K562 (cell line): ENCODE measurements around the gene ANP32B. TPM values are rescaled to one million over a fixed set of nuclear protein-coding genes. Genes with fewer than 3 reads are reported as not detected.
A peak's percentile ranks its signal among the peaks of the same experiment; 100 is the strongest.

Source experiments
- ASH1L ChIP-seq: fragments of 450-650 bp; IDR thresholded peaks from 2 replicates; pipeline ENCODE4 v1.6.1; 2018; ENCODE audit warnings: borderline replicate concordance, mild to moderate bottlenecking, low read depth; ENCODE audit not compliant: partially characterized antibody
- BACH1 ChIP-seq: fragments of 200-800 bp; sonication (Bioruptor generic); IDR thresholded peaks from 2 replicates; pipeline ENCODE4 v1.6.1; 2016; ENCODE audit warnings: missing genetic modification characterization, missing compliant biosample characterization
- EZH2 ChIP-seq: IDR thresholded peaks from 2 replicates; pipeline ENCODE4 v1.6.1; 2012; ENCODE audit warnings: low read depth, mild to moderate bottlenecking, inconsistent platforms, low read length, borderline replicate concordance
- FOXA1 ChIP-seq: fragments of 450-650 bp; IDR thresholded peaks from 2 replicates; pipeline ENCODE4 v1.6.1; 2016; ENCODE audit warnings: mild to moderate bottlenecking, borderline replicate concordance
- HNRNPH1 ChIP-seq: fragments of 200-400 bp; formaldehyde crosslinking; optimal IDR thresholded peaks from 2 replicates; pipeline ENCODE3; 2017; ENCODE audit warnings: low read depth, mild to moderate bottlenecking, low read length, moderate library complexity
- RB1 ChIP-seq: fragments of 450-650 bp; IDR thresholded peaks from 2 replicates; pipeline ENCODE4 v1.6.1; 2017; ENCODE audit warnings: low read depth, mild to moderate bottlenecking
- SIRT6 ChIP-seq: IDR thresholded peaks from one replicate; pipeline ENCODE4 v1.6.1; 2012; ENCODE audit warnings: low read depth, mild to moderate bottlenecking, control low read depth, inconsistent platforms, low read length, moderate library complexity
- SMAD2 ChIP-seq: fragments of 150-350 bp; IDR thresholded peaks from 2 replicates; pipeline ENCODE4 v1.6.1; 2014; ENCODE audit warnings: low read depth, mild to moderate bottlenecking, low read length
- SREBF1 ChIP-seq: fragments of 150-350 bp; IDR thresholded peaks from 2 replicates; pipeline ENCODE4 v1.6.1; 2014; ENCODE audit warnings: antibody characterized with exemption, low read depth, low read length, borderline replicate concordance
- SRSF1 ChIP-seq: fragments of 200-400 bp; formaldehyde crosslinking; IDR thresholded peaks from 2 replicates; pipeline ENCODE4 v1.6.1; 2017; ENCODE audit warnings: mild to moderate bottlenecking, low read depth, low read length, moderate library complexity
- SRSF7 ChIP-seq: fragments of 200-400 bp; formaldehyde crosslinking; optimal IDR thresholded peaks from 2 replicates; pipeline ENCODE3; 2017; ENCODE audit warnings: mild to moderate bottlenecking, low read depth, low read length
- TGIF2 ChIP-seq: sonication (generic); formaldehyde crosslinking; IDR thresholded peaks from 2 replicates; pipeline ENCODE4 v1.8.1; 2022; ENCODE audit warnings: mild to moderate bottlenecking, missing genetic modification reagents, moderate library complexity
- ZNF561 ChIP-seq: fragments of 450-650 bp; formaldehyde crosslinking; conservative IDR thresholded peaks from 2 replicates; pipeline ENCODE4 v1.4.0; 2020; ENCODE audit warnings: mild to moderate bottlenecking, moderate library complexity
- ZSCAN29 ChIP-seq: fragments of 450-650 bp; IDR thresholded peaks from 2 replicates; pipeline ENCODE4 v1.6.1; 2017
- polyA plus RNA-seq, 8 experiments: library from polyadenylated mRNA; depleted of rRNA in 4 of 8; stranded (reverse) in 5 of 8; unstranded in 3 of 8; fragments of >200 nt; fragmentation: Nextera tagmentation in 2 of 8; fragmentation: Illumina TruSeq in 1 of 8; extraction: Ambion mirVana in 2 of 8; extraction: Trizol in 1 of 8; gene quantifications; 2 replicates each; pipeline versions ENCODE4 v1.2.1 to v1.2.3, GENCODE V29; 2011 to 2014; ENCODE audit warnings: inconsistent platforms in 1 of 8, missing spikeins in 1 of 8
- total RNA-seq, 7 experiments: library from RNA; depleted of rRNA in 6 of 7; stranded (reverse); fragments of >200 nt in 6 of 7; fragmentation: Illumina TruSeq in 2 of 7; extraction: Trizol in 2 of 7; gene quantifications; 2 replicates each; pipeline versions ENCODE4 v1.2.1 to v1.2.3, GENCODE V29; 2011 to 2021; ENCODE audit warnings: low replicate concordance in 1 of 7
- TF ChIP-seq, protein P1 (sequence below): fragments of 450-650 bp; formaldehyde crosslinking; IDR thresholded peaks from 2 replicates; pipeline ENCODE4 v1.4.0; 2020; ENCODE audit warnings: mild to moderate bottlenecking, moderate library complexity
- TF ChIP-seq, protein P2 (sequence below): fragments of 450-650 bp; IDR thresholded peaks from 2 replicates; pipeline ENCODE4 v1.6.1; 2017; ENCODE audit warnings: antibody characterized with exemption, mild to moderate bottlenecking
- TF ChIP-seq, protein P3 (sequence below): fragments of 250-450 bp; sonication (Bioruptor Pico); IDR thresholded peaks from 2 replicates; pipeline ENCODE4 v1.4.0; 2020; ENCODE audit warnings: mild to moderate bottlenecking, moderate library complexity

Gene ANP32B
- total and polyA plus RNA-seq, 9 of the 15 experiments (the other 6 are each of a cell fraction or from before 2014, with no cell fraction given), result 68.9 to 815 (median 141) TPM

DNA sequence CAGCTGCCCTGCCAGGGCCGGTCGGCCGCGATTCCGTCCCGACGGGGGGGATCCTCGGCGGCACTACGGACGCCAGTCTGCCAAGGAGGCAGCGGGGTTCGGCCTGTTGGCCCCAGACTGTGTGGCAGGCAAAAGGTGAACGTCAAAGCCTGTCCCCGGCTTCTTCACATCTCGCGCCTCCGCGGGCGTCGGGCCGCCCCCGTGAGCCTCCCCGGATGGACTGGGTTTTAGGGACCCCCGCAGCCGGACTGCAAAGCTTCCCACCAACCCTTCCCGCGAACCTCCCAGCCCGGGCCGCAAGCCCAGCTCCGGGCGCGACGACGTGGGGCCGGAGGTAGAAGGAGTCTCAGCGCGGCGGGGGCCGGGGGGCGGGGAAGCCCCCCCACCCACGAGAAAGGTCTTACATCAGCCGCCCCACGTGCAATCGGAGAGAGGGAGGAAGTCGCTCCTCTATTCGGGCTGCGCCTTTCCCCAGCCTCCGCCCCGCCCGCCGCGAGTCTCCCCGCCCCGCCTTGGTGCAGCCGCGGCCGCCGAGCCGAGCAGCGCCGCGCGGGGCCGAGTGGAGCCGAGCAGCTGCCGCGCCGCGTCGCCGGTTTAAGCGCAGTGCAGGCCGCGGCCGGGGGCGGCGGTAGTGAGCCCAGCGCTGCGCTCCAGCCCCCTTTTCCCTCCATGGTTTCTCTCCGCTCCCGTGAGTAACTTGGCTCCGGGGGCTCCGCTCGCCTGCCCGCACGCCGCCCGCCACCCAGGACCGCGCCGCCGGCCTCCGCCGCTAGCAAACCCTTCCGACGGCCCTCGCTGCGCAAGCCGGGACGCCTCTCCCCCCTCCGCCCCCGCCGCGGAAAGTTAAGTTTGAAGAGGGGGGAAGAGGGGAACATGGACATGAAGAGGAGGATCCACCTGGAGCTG is at the start of gene ANP32B (continued):
- TF ChIP-seq SIRT6 (no peak), SRSF7 (no peak), TGIF2 (CRISPR knock-in tag) (peak; percentile 93; the same call in 1 of the 2 replicates), HNRNPH1 (no peak), ASH1L (no peak), SMAD2 (no peak), EZH2 (no peak), BACH1 (tag) (no peak), SRSF1 (no peak), FOXA1 (no peak), ZNF561 (CRISPR knock-in tag) (no peak), ZSCAN29 (no peak), SREBF1 (no peak), RB1 (peak; percentile 93)
- TF ChIP-seq, protein P1, sequence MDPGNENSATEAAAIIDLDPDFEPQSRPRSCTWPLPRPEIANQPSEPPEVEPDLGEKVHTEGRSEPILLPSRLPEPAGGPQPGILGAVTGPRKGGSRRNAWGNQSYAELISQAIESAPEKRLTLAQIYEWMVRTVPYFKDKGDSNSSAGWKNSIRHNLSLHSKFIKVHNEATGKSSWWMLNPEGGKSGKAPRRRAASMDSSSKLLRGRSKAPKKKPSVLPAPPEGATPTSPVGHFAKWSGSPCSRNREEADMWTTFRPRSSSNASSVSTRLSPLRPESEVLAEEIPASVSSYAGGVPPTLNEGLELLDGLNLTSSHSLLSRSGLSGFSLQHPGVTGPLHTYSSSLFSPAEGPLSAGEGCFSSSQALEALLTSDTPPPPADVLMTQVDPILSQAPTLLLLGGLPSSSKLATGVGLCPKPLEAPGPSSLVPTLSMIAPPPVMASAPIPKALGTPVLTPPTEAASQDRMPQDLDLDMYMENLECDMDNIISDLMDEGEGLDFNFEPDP (CRISPR knock-in tag), result no peak
- TF ChIP-seq, protein P2, sequence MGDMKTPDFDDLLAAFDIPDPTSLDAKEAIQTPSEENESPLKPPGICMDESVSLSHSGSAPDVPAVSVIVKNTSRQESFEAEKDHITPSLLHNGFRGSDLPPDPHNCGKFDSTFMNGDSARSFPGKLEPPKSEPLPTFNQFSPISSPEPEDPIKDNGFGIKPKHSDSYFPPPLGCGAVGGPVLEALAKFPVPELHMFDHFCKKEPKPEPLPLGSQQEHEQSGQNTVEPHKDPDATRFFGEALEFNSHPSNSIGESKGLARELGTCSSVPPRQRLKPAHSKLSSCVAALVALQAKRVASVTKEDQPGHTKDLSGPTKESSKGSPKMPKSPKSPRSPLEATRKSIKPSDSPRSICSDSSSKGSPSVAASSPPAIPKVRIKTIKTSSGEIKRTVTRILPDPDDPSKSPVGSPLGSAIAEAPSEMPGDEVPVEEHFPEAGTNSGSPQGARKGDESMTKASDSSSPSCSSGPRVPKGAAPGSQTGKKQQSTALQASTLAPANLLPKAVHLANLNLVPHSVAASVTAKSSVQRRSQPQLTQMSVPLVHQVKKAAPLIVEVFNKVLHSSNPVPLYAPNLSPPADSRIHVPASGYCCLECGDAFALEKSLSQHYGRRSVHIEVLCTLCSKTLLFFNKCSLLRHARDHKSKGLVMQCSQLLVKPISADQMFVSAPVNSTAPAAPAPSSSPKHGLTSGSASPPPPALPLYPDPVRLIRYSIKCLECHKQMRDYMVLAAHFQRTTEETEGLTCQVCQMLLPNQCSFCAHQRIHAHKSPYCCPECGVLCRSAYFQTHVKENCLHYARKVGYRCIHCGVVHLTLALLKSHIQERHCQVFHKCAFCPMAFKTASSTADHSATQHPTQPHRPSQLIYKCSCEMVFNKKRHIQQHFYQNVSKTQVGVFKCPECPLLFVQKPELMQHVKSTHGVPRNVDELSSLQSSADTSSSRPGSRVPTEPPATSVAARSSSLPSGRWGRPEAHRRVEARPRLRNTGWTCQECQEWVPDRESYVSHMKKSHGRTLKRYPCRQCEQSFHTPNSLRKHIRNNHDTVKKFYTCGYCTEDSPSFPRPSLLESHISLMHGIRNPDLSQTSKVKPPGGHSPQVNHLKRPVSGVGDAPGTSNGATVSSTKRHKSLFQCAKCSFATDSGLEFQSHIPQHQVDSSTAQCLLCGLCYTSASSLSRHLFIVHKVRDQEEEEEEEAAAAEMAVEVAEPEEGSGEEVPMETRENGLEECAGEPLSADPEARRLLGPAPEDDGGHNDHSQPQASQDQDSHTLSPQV, result peak; percentile 94
- TF ChIP-seq, protein P3, sequence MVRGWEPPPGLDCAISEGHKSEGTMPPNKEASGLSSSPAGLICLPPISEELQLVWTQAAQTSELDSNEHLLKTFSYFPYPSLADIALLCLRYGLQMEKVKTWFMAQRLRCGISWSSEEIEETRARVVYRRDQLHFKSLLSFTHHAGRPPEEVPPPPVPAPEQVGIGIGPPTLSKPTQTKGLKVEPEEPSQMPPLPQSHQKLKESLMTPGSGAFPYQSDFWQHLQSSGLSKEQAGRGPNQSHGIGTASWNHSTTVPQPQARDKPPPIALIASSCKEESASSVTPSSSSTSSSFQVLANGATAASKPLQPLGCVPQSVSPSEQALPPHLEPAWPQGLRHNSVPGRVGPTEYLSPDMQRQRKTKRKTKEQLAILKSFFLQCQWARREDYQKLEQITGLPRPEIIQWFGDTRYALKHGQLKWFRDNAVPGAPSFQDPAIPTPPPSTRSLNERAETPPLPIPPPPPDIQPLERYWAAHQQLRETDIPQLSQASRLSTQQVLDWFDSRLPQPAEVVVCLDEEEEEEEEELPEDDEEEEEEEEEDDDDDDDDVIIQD, result peak; percentile 72; the same call in 1 of the 2 replicates
